ENCODE measurements around the gene PRKCE. TPM values are rescaled to one million over a fixed set of nuclear protein-coding genes. Genes with fewer than 3 reads are reported as not detected.

The PRKCE gene
- polyA plus RNA-seq, 3 donors: 1.3 to 7.7 (median 2.3) TPM

DNA sequence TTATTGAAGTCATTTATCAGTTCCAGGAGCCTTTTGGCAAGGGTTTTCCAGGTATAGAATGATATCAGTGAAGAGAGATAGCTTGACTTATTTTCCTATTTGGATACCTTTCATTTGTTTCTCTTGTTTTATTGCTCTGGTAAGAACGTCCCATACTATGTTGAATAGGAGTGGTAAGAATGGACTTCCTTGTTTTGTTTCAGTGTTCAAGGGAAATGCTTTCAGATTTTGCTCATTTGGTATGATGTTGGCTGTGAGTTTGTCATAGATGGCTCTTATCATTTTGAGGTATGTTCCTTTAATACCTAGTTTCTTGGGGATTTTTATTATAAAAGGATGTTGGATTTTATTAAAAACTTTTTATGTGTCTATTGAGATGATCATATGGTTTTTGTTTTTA lies 558.6 kb downstream of the PRKCE start:
- TF ChIP-seq, protein P1, sequence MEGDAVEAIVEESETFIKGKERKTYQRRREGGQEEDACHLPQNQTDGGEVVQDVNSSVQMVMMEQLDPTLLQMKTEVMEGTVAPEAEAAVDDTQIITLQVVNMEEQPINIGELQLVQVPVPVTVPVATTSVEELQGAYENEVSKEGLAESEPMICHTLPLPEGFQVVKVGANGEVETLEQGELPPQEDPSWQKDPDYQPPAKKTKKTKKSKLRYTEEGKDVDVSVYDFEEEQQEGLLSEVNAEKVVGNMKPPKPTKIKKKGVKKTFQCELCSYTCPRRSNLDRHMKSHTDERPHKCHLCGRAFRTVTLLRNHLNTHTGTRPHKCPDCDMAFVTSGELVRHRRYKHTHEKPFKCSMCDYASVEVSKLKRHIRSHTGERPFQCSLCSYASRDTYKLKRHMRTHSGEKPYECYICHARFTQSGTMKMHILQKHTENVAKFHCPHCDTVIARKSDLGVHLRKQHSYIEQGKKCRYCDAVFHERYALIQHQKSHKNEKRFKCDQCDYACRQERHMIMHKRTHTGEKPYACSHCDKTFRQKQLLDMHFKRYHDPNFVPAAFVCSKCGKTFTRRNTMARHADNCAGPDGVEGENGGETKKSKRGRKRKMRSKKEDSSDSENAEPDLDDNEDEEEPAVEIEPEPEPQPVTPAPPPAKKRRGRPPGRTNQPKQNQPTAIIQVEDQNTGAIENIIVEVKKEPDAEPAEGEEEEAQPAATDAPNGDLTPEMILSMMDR (IDR thresholded peaks at IDR 0.05): no peak

GRCh38 chr2:46211461-46211860 lies 560.0 kb downstream of the PRKCE start:
- Histone ChIP-seq H2AFZ (ENCODE audit: insufficient read depth, low read depth, low read length, poor library complexity, severe bottlenecking) (no peak overlapping the region), H3K4me2 (replicated peaks; ENCODE audit: extremely low read depth, low read length, poor library complexity, severe bottlenecking) (no peak overlapping the region), H3K36me3 (replicated peaks in 1 of 2; ENCODE audit: control insufficient read depth in 1 of 2, insufficient read depth in 2 of 2, low read length in 2 of 2) (no peaks in the 10 kb centered on the region), H3K4me3 (replicated peaks in 1 of 3; ENCODE audit: low read depth in 2 of 3, low read length in 3 of 3) (no peak overlapping the region), H3K9me3 (replicated peaks in 1 of 2; ENCODE audit: control insufficient read depth in 1 of 2, insufficient read depth in 1 of 2, low read length in 2 of 2) (peaks cover 6 to 23% of the 10 kb centered on the region in 2 donors), H3K4me1 (ENCODE audit: control insufficient read depth in 1 of 2, insufficient read depth in 2 of 2, low read length in 2 of 2) (no peaks in the 10 kb centered on the region), H3K27me3 (ENCODE audit: control insufficient read depth in 2 of 2, insufficient read depth in 2 of 2, low read length in 2 of 2) (no peaks in the 10 kb centered on the region), H3K9ac (ENCODE audit: insufficient read depth, low read length, poor library complexity, severe bottlenecking) (no peak overlapping the region), H3K79me2 (ENCODE audit: insufficient read depth, low read length) (no peaks in the 10 kb centered on the region), H3K27ac (ENCODE audit: low read depth in 1 of 2, low read length in 2 of 2) (no peak overlapping the region), H4K20me1 (ENCODE audit: insufficient read depth, low read length) (no peaks in the 10 kb centered on the region)
- no peaks in the 10 kb centered on the region for H3K36me3 Mint-ChIP-seq
- H3K4me1 Mint-ChIP-seq: no peaks in the 10 kb centered on the region
- H3K27me3 Mint-ChIP-seq (ENCODE audit: low read depth in 3 of 3): peaks cover 0 to 10% (median 1%) of the 10 kb centered on the region in 3 donors
- TF ChIP-seq, protein P1 (IDR thresholded peaks at IDR 0.05): no peak
- DNase-seq: no peak
- H3K27ac Mint-ChIP-seq: no peak overlapping the region
- WGBS (ENCODE audit: insufficient coverage): no CpG with 5 or more reads among the region's 1 CpG
- no peak overlapping the region for H3K4me3 Mint-ChIP-seq
- intact Hi-C loops (cut with micrococcal nuclease): no loop called here
- peaks cover 26 to 45% (median 29%) of the 10 kb centered on the region in 7 donors for H3K9me3 Mint-ChIP-seq

More for the DNA sequence above, 558.6 kb downstream of the PRKCE start:
- Histone ChIP-seq H3K9ac (ENCODE audit: insufficient read depth, low read length, poor library complexity, severe bottlenecking) (no peak overlapping the region), H3K27ac (ENCODE audit: low read depth in 1 of 2, low read length in 2 of 2) (no peak overlapping the region), H3K79me2 (ENCODE audit: insufficient read depth, low read length) (no peaks in the 10 kb centered on the region), H3K4me1 (ENCODE audit: control insufficient read depth in 1 of 2, insufficient read depth in 2 of 2, low read length in 2 of 2) (peaks cover 0 to 5% of the 10 kb centered on the region in 2 donors), H3K9me3 (replicated peaks in 1 of 2; ENCODE audit: control insufficient read depth in 1 of 2, insufficient read depth in 1 of 2, low read length in 2 of 2) (peaks cover 2 to 19% of the 10 kb centered on the region in 2 donors), H3K27me3 (ENCODE audit: control insufficient read depth in 2 of 2, insufficient read depth in 2 of 2, low read length in 2 of 2) (no peaks in the 10 kb centered on the region), H3K4me3 (replicated peaks in 1 of 3; ENCODE audit: low read depth in 2 of 3, low read length in 3 of 3) (no peak overlapping the region), H3K36me3 (replicated peaks in 1 of 2; ENCODE audit: control insufficient read depth in 1 of 2, insufficient read depth in 2 of 2, low read length in 2 of 2) (no peaks in the 10 kb centered on the region), H3K4me2 (replicated peaks; ENCODE audit: extremely low read depth, low read length, poor library complexity, severe bottlenecking) (no peak overlapping the region), H4K20me1 (ENCODE audit: insufficient read depth, low read length) (no peaks in the 10 kb centered on the region), H2AFZ (ENCODE audit: insufficient read depth, low read depth, low read length, poor library complexity, severe bottlenecking) (no peak overlapping the region)
- Mint-ChIP-seq H3K27ac (no peak overlapping the region), H3K4me3 (no peak overlapping the region), H3K27me3 (ENCODE audit: low read depth in 3 of 3) (peaks cover 0 to 9% (median 1%) of the 10 kb centered on the region in 3 donors), H3K4me1 (peaks cover 9% of the 10 kb centered on the region), H3K36me3 (no peaks in the 10 kb centered on the region), H3K9me3 (peaks cover 19 to 39% (median 30%) of the 10 kb centered on the region in 7 donors)
- WGBS (ENCODE audit: insufficient coverage): no CpG with 5 or more reads among the region's 1 CpG
- DNase-seq: no peak
- intact Hi-C loops (cut with micrococcal nuclease): no loop called here
